Breast epithelium (tissue), 4 donors: ENCODE results near the gene NPTX1. TPM values are rescaled to one million over a fixed set of nuclear protein-coding genes. Genes with fewer than 3 reads are reported as not detected.
A peak's percentile ranks its signal among the peaks of the same experiment; 100 is the strongest.

Experiments used
- DNase-seq, 2 donors: peaks; one replicate each; pipeline ENCODE4 v3.0.0-alpha.2; 2019; ENCODE audit warnings: low spot score in 2 of 2
- H3K27ac ChIP-seq, 2 donors: fragments of 200-600 bp; sonication (generic) in 1 of 2; one replicate each; pipeline ENCODE4 v1.5.1; 2016 to 2019; ENCODE audit warnings: mild to moderate bottlenecking in 1 of 2
- H3K27me3 ChIP-seq, 2 donors: fragments of 200-600 bp; sonication (generic) in 1 of 2; one replicate each; pipeline versions ENCODE4 v1.5.1 to v1.6.0; 2017 to 2019; ENCODE audit warnings: control low read depth in 1 of 2, mild to moderate bottlenecking in 1 of 2
- H3K36me3 ChIP-seq: fragments of 200-600 bp; one replicate; pipeline ENCODE4 v1.5.1; 2019
- H3K4me1 ChIP-seq, 2 donors: fragments of 200-600 bp; sonication (generic); one replicate each; pipeline ENCODE4 v1.5.1; 2016 to 2019; ENCODE audit warnings: control low read depth in 1 of 2
- H3K4me3 ChIP-seq, 3 donors: fragments of 200-600 bp; sonication (generic); 1 replicate in 2 of 3; 2 replicates in 1 of 3; pipeline ENCODE4 v1.5.1; 2016 to 2019; ENCODE audit warnings: mild to moderate bottlenecking in 3 of 3, moderate library complexity in 2 of 3
- H3K9me3 ChIP-seq, 2 donors: fragments of 200-600 bp; sonication (generic) in 1 of 2; one replicate each; pipeline ENCODE4 v1.5.1; 2016 to 2019; ENCODE audit warnings: control low read depth in 1 of 2
- POLR2A ChIP-seq: fragments of 450-650 bp; IDR thresholded peaks from one replicate; pipeline ENCODE4 v1.6.1; 2016; ENCODE audit warnings: antibody characterized with exemption, mild to moderate bottlenecking, moderate library complexity
- POLR2AphosphoS5 ChIP-seq, 3 donors: sonication (generic); formaldehyde crosslinking; IDR thresholded peaks; one replicate each; pipeline ENCODE4 v1.6.1; 2017; ENCODE audit warnings: antibody characterized with exemption in 3 of 3
- intact Hi-C: fragments of 100-400 bp; cut with DNase I; formaldehyde crosslinking; loops from one replicate; pipeline ENCODE4 v1.15.1; 2023; ENCODE audit warnings: low total_unique reads
- total RNA-seq, 3 donors: library from RNA; depleted of rRNA; stranded (reverse); fragments of >200 nt; gene quantifications; one replicate each; pipeline ENCODE4 v1.1.0, GENCODE V29; 2016
- TF ChIP-seq, protein P1 (sequence below), 3 donors: fragments of 450-650 bp; IDR thresholded peaks; one replicate each; pipeline ENCODE4 v1.5.1; 2016 to 2017; ENCODE audit warnings: antibody characterized with exemption in 3 of 3, mild to moderate bottlenecking in 3 of 3, moderate library complexity in 3 of 3

The NPTX1 gene
- total RNA-seq, 3 donors from 2014 or later: under 0.01 to 0.32 (median 0.29) TPM

DNA sequence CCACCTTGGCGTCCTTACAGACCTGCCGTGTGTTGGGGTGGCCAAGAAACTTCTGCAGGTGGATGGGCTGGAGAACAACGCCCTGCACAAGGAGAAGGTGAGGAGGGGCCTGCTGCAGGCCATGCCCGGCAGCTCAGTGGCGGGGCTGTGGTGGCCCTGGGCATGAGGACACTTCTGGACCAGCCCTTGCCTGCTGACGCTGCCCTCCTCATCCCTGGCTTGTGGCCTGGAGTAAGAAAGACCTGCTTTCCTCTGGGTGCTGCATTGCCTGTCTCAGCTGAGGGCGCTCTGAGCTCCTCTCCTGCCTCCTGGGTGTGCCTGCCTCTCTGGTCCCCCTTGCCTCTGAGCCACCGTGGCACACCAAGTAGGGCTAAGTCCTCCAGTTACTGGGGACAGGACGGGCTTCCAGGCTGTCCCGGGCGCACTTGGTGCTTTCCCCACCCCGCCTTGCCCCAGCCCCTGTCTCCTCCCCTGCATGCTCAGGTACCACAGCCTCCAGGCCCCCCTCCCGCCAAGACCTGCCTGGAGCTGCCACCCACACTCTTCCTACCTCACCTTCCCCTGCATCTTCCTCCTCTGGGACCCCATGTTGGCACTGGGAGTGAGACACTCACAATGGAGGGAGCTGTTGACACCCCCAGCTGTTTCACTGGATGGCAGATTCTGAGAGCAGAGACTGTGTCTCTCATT is 52.7 kb downstream of the NPTX1 start:
- no peak for DNase-seq
- TF ChIP-seq, protein P1, sequence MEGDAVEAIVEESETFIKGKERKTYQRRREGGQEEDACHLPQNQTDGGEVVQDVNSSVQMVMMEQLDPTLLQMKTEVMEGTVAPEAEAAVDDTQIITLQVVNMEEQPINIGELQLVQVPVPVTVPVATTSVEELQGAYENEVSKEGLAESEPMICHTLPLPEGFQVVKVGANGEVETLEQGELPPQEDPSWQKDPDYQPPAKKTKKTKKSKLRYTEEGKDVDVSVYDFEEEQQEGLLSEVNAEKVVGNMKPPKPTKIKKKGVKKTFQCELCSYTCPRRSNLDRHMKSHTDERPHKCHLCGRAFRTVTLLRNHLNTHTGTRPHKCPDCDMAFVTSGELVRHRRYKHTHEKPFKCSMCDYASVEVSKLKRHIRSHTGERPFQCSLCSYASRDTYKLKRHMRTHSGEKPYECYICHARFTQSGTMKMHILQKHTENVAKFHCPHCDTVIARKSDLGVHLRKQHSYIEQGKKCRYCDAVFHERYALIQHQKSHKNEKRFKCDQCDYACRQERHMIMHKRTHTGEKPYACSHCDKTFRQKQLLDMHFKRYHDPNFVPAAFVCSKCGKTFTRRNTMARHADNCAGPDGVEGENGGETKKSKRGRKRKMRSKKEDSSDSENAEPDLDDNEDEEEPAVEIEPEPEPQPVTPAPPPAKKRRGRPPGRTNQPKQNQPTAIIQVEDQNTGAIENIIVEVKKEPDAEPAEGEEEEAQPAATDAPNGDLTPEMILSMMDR (IDR thresholded peaks at IDR 0.05): no peak
- TF ChIP-seq POLR2A (no peak), POLR2AphosphoS5 (IDR thresholded peaks at IDR 0.05) (no peak)
- intact Hi-C loops: loop anchor here (10.0 kb wide), 1 partner anchor 561 kb away; no protein-coding TSS in a partner anchor
- Histone ChIP-seq H3K4me1 (no peaks in the 10 kb centered on the region), H3K27me3 (no peaks in the 10 kb centered on the region), H3K9me3 (no peaks in the 10 kb centered on the region), H3K4me3 (no peak overlapping the region), H3K36me3 (no peaks in the 10 kb centered on the region), H3K27ac (peak overlapping the region in 1 of 2 donors; percentile 19)

DNA sequence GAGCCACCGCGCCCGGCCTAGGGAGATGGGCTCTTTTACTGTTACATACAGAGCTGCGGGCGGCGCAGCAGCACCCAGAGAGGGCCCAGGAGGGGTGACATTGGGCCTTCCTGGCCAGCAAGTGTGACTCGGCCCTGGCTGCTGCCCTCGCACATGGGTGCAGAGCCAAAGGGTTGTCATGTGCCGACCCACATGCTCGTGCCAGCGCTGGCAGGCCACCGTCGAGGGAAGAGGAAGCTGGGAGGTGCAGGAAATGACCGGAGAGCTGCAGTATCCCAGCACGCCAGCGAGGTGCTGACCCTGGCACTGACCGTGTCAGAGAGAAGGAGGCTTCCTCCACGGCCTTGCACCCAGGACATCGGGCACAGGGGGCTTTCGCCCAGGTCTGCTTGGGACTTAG is 53.4 kb downstream of the NPTX1 start:
- intact Hi-C loops: loop anchor here (10.0 kb wide), 1 partner anchor 562 kb away; no protein-coding TSS in a partner anchor
- Histone ChIP-seq H3K9me3 (no peaks in the 10 kb centered on the region), H3K4me3 (no peak overlapping the region), H3K36me3 (no peaks in the 10 kb centered on the region), H3K27me3 (no peaks in the 10 kb centered on the region), H3K4me1 (no peaks in the 10 kb centered on the region), H3K27ac (peak overlapping the region in 1 of 2 donors; percentile 19)
- TF ChIP-seq POLR2A (no peak), POLR2AphosphoS5 (IDR thresholded peaks at IDR 0.05) (peak in 1 of 3 donors; percentile 13)
- DNase-seq: no peak

DNA sequence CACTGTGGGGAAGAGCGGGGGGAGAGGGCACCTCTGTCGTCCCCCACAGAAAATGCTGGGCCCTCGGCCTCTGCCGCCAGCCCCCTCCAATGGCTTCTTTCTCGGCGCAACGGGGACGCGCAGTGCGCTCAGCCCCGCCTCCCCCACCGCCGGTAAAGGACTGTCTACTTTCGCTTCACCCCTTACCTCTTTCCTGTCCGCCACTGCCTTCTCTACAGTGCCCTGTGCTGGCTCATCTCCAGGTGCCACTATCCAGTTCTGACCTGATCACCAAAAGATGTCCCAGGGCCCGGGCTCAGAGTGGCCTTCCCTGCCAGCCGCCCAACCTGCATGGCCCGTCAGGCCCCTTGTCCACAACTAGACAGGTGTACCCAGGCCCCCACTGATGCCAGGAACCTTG is 54.1 kb downstream of the NPTX1 start:
- H3K36me3 ChIP-seq: no peaks in the 10 kb centered on the region
- intact Hi-C loops: loop anchor here (10.0 kb wide), 1 partner anchor 563 kb away; no protein-coding TSS in a partner anchor

DNA sequence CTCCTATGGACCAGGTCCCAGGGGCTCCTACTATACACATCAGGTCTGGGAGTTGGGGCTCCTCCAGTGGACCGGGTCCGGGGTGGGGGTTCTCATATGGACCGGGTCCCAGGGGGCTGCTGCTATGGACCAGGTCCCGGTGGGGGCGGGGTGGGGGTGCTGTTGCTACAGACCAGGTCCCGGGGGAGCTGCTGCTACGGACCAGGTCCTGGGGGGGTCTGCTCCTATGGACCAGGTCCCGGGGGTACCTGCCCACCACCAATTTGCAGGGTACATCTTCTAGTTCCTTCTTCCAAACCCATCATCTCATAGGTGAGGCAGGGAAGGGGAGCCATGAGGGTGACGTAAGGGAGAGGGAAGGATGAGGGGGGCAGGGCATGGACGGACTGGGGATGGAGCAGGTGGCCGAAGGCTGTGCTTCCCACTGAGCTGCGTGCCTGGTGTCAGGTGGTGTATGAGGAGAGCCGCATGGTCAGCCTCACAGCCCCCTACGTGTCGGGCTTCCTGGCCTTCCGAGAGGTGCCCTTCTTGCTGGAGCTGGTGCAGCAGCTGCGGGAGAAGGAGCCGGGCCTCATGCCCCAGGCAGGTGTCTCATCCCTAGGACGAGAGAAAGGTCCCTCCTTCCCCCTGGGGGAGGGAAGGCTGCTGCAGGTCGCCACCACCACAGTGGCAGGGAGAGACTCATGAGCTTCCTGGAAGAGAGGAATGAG is 54.9 kb downstream of the NPTX1 start:
- intact Hi-C loops: loop anchor here (10.0 kb wide), 1 partner anchor 563 kb away; no protein-coding TSS in a partner anchor
- H3K9me3 ChIP-seq: no peaks in the 10 kb centered on the region
- H3K27me3 ChIP-seq: no peaks in the 10 kb centered on the region
- peaks cover 0 to 5% of the 10 kb centered on the region in 2 donors for H3K4me1 ChIP-seq
- DNase-seq: no peak
- no peak overlapping the region for H3K27ac ChIP-seq
- no peak for TF ChIP-seq POLR2A
- TF ChIP-seq, protein P1 (IDR thresholded peaks at IDR 0.05): no peak
- no peak for TF ChIP-seq POLR2AphosphoS5 (IDR thresholded peaks at IDR 0.05)
- no peaks in the 10 kb centered on the region for H3K36me3 ChIP-seq
- H3K4me3 ChIP-seq: no peak overlapping the region

More for the DNA sequence above, 54.1 kb downstream of the NPTX1 start:
- no peak overlapping the region for H3K4me3 ChIP-seq
- no peak overlapping the region for H3K27ac ChIP-seq
- DNase-seq: no peak
- H3K9me3 ChIP-seq: no peaks in the 10 kb centered on the region
- TF ChIP-seq POLR2A (no peak), POLR2AphosphoS5 (IDR thresholded peaks at IDR 0.05) (no peak)
- TF ChIP-seq, protein P1 (IDR thresholded peaks at IDR 0.05): no peak
- no peaks in the 10 kb centered on the region for H3K27me3 ChIP-seq
- no peaks in the 10 kb centered on the region for H3K4me1 ChIP-seq

DNA sequence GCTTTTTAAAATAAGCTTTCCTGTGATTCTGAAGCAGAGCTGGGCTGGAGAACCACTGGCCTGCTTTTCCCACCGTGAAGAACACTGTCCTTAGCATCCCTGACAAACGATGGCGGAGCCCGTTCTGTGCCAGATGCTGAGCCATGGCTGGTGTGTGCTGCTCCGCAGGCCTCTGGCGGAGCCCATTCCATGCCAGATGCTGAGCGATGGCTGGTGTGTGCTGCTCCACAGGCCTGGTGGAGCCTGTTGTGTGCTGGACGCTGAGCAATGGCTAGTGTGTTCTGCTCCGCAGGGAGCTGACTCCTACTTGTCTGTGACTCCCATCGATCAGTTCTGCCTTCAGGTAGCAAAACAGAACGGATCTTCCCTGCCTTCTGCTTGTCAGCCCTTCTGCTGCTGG is 57.2 kb downstream of the NPTX1 start:
- TF ChIP-seq, protein P1 (IDR thresholded peaks at IDR 0.05): no peak
- TF ChIP-seq POLR2AphosphoS5 (IDR thresholded peaks at IDR 0.05) (no peak), POLR2A (no peak)
- Histone ChIP-seq H3K36me3 (no peaks in the 10 kb centered on the region), H3K9me3 (no peaks in the 10 kb centered on the region), H3K4me1 (peaks cover 0 to 12% of the 10 kb centered on the region in 2 donors), H3K4me3 (no peak overlapping the region), H3K27me3 (no peaks in the 10 kb centered on the region), H3K27ac (no peak overlapping the region)
- intact Hi-C loops: loop anchor here (10.0 kb wide), 1 partner anchor 546 kb away; no protein-coding TSS in a partner anchor
- DNase-seq: no peak
